22Rv1 (cell line): Measurements from ENCODE around the gene RNF146.

Source experiments
- H3K27ac ChIP-seq: fragments of 450-650 bp; 2 replicates; pipeline ENCODE4 v1.5.1; 2017
- ZFX ChIP-seq: fragments of 450-650 bp; IDR thresholded peaks from 2 replicates; pipeline ENCODE4 v1.6.1; 2017; ENCODE audit warnings: antibody characterized with exemption, borderline replicate concordance
- TF ChIP-seq, protein P1 (sequence below): fragments of 450-650 bp; IDR thresholded peaks from 2 replicates; pipeline ENCODE4 v1.5.1; 2017; ENCODE audit warnings: mild to moderate bottlenecking

Gene RNF146

DNA sequence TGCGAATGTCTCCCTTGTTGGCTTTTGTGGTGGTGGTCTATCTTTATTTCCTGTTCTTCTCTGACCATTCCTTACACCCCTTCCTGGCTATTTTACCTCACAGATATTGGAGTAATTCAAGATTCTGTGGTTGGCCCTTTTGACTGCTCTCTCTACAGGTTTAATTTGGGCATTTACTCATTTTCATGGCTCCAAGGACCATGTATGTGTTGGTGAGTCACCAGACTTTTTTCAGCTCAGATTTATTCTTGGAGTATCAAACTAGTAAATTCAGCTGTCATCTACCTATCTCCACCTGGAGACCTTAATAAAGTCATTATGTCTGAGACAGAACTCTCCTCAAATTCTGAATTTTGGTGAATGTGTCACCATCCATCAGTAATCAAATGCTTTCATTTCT lies 15.5 kb downstream of the RNF146 start:
- TF ChIP-seq, protein P1, sequence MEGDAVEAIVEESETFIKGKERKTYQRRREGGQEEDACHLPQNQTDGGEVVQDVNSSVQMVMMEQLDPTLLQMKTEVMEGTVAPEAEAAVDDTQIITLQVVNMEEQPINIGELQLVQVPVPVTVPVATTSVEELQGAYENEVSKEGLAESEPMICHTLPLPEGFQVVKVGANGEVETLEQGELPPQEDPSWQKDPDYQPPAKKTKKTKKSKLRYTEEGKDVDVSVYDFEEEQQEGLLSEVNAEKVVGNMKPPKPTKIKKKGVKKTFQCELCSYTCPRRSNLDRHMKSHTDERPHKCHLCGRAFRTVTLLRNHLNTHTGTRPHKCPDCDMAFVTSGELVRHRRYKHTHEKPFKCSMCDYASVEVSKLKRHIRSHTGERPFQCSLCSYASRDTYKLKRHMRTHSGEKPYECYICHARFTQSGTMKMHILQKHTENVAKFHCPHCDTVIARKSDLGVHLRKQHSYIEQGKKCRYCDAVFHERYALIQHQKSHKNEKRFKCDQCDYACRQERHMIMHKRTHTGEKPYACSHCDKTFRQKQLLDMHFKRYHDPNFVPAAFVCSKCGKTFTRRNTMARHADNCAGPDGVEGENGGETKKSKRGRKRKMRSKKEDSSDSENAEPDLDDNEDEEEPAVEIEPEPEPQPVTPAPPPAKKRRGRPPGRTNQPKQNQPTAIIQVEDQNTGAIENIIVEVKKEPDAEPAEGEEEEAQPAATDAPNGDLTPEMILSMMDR: no peak
- no peak for TF ChIP-seq ZFX
- no peak overlapping the region for H3K27ac ChIP-seq

DNA sequence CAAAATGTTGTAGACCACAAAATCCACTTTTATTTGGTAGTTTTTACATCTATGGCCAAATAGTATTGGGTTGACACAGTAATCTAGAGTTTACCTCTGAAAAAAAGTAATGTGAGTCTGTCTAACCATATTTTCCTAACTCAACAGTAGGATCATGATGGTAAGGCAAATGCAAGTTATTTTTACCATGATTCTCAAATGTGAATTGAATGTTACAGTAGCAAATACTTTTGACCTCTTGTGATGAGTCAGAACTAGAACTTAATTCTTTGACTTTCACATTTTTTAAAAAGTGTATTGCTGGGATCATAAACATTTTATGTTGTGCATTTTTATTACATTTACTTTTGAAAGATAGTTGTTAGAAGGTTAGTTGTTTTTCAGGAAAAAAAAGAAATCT lies 22.0 kb downstream of the RNF146 start:
- TF ChIP-seq, protein P1: no peak
- TF ChIP-seq ZFX: no peak
- no peak overlapping the region for H3K27ac ChIP-seq

GRCh38 chr6:127289934-127290333 lies 23.3 kb downstream of the RNF146 start:
- no peak overlapping the region for H3K27ac ChIP-seq
- TF ChIP-seq, protein P1: no peak
- no peak for TF ChIP-seq ZFX

DNA sequence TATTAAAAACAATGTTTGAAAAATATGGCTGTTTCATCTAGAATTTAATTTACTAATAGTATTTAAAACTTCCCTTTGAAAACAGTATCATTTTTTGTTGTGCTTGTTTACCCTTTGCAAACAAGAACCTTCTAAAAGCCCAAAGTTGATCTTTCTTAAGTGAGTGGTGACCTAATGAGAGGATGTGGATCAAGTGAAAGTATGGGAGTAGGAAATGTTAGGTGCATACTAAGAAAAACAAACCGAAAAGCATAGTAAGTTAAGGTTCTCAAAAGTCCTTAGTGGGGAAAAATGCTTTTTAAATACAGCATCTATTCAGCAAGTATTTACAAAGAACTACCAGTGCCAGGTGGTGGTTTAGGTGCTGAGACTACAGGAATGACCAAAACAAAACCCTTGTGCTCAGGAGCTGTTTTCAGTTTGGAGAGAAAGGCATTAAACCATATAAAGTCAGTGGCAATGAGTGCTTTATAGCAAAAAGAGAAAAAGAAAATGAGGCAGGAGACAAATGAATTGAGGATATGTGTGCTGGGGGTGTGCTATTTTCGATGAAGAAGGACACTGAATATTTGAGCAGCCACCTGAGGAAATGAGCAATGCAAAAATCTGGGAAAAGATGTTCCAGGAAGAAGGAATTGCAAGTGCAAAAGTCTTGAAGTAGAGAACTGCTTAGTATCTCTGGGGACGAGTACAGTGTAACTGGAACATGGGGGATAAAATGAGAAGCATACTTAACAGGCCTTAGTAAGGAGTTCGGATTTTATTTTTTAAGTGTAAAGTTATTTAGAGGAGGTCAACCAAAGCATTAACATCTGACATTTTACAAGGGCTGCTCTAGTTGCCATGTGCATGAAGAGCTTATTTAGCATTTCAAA lies 24.0 kb downstream of the RNF146 start:
- H3K27ac ChIP-seq: no peak overlapping the region
- TF ChIP-seq ZFX: no peak
- TF ChIP-seq, protein P1: no peak

- no peak overlapping the region for H3K27ac ChIP-seq
- TF ChIP-seq, protein P1: no peak
- no peak for TF ChIP-seq ZFX
These were observed 24.8 kb downstream of the RNF146 start for GRCh38 chr6:127291495-127291894.

DNA sequence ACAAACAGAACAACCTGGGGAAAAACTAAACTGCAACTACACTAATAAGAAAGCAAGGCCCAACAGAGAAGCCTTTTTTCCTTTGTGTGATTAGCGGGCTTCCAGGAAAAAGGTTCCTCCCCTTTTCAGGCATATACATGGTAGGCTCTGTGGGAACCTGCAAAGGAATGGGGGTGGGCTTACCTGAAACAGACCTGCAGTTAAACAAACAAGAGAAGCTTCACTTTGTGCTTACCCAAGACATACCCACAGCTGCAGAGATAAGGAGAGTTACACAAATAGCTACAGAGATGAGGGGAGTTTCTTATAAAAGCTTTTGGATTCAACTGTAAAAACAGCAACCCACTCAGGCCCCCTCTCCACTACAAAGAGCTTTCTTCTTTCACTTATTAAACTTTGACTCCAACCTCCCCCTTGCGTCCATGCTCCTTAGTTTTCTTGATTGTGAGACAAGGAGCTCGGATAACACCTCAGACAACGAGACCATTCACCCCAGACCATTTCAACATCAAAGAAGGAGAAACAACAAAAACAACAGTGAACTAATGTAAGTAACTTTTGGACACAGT lies 30.9 kb downstream of the RNF146 start:
- TF ChIP-seq, protein P1: no peak
- TF ChIP-seq ZFX: no peak
- H3K27ac ChIP-seq: no peak overlapping the region

- TF ChIP-seq, protein P1: no peak
- TF ChIP-seq ZFX: no peak
- no peak overlapping the region for H3K27ac ChIP-seq
These were observed 31.8 kb downstream of the RNF146 start for GRCh38 chr6:127298475-127298874.
